Loucy (cell line): ENCODE data around the gene ARL5C.

Experiments
- H2AFZ ChIP-seq: fragments of 200-600 bp; sonication (generic); 2 replicates; pipeline ENCODE4 v1.6.0; 2016; ENCODE audit warnings: antibody characterized with exemption, mild to moderate bottlenecking, low read length, moderate library complexity
- H3F3A ChIP-seq: fragments of 200-600 bp; 2 replicates; pipeline ENCODE4 v1.6.0; 2016; ENCODE audit warnings: antibody characterized with exemption, low read depth, mild to moderate bottlenecking
- H3K27me3 ChIP-seq: fragments of 200-600 bp; sonication (generic); 2 replicates; pipeline ENCODE4 v1.6.1; 2014; ENCODE audit warnings: low read length, mild to moderate bottlenecking; ENCODE audit not compliant: insufficient read depth, poor library complexity, severe bottlenecking
- H3K36me3 ChIP-seq: fragments of 200-600 bp; sonication (generic); 2 replicates; pipeline ENCODE4 v1.6.1; 2016; ENCODE audit warnings: low read length; ENCODE audit not compliant: insufficient read depth
- H3K4me1 ChIP-seq: fragments of 200-600 bp; sonication (generic); 2 replicates; pipeline ENCODE4 v1.5.1; 2014; ENCODE audit warnings: low read length, mild to moderate bottlenecking; ENCODE audit not compliant: insufficient read depth, poor library complexity, severe bottlenecking
- H3K4me2 ChIP-seq: fragments of 200-600 bp; sonication (generic); 2 replicates; pipeline ENCODE4 v1.6.0; 2014; ENCODE audit warnings: antibody characterized with exemption, low read length, low read depth, mild to moderate bottlenecking; ENCODE audit not compliant: poor library complexity, severe bottlenecking
- H3K4me3 ChIP-seq: fragments of 200-600 bp; sonication (generic); 2 replicates; pipeline ENCODE4 v1.5.1; 2014; ENCODE audit warnings: low read length, mild to moderate bottlenecking, mixed read lengths; ENCODE audit not compliant: poor library complexity, severe bottlenecking
- H3K79me2 ChIP-seq: fragments of 200-600 bp; sonication (generic); 2 replicates; pipeline ENCODE4 v1.6.1; 2014; ENCODE audit warnings: low read length; ENCODE audit not compliant: insufficient read depth
- H3K9ac ChIP-seq: fragments of 200-600 bp; sonication (generic); 2 replicates; pipeline ENCODE4 v1.6.0; 2014; ENCODE audit warnings: mild to moderate bottlenecking, low read depth, low read length, moderate library complexity; ENCODE audit not compliant: poor library complexity, severe bottlenecking
- H3K9me2 ChIP-seq: fragments of 200-600 bp; sonication (generic); replicated peaks from 2 replicates; pipeline ENCODE4 v1.6.1; 2016; ENCODE audit warnings: low read depth, low read length, mixed read lengths
- H3K9me3 ChIP-seq: fragments of 200-600 bp; sonication (generic); 2 replicates; pipeline ENCODE4 v1.6.1; 2014; ENCODE audit warnings: mild to moderate bottlenecking, antibody characterized with exemption, low read length, low read depth; ENCODE audit not compliant: insufficient read depth
- H4K20me1 ChIP-seq: fragments of 200-600 bp; sonication (generic); 2 replicates; pipeline ENCODE4 v1.6.0; 2014; ENCODE audit warnings: antibody characterized with exemption, low read length, mild to moderate bottlenecking; ENCODE audit not compliant: insufficient read depth, poor library complexity, severe bottlenecking
- EZH2phosphoT487 ChIP-seq: fragments of 200-600 bp; IDR thresholded peaks from 2 replicates; pipeline ENCODE4 v1.6.1; 2018; ENCODE audit warnings: antibody characterized with exemption, mild to moderate bottlenecking, moderate library complexity, borderline replicate concordance
- TF ChIP-seq, protein P1 (sequence below): fragments of 200-600 bp; sonication (generic); conservative IDR thresholded peaks from 2 replicates; pipeline ENCODE4 v1.5.1; 2014; ENCODE audit warnings: mild to moderate bottlenecking, antibody characterized with exemption, low read length

ARL5C gene

DNA sequence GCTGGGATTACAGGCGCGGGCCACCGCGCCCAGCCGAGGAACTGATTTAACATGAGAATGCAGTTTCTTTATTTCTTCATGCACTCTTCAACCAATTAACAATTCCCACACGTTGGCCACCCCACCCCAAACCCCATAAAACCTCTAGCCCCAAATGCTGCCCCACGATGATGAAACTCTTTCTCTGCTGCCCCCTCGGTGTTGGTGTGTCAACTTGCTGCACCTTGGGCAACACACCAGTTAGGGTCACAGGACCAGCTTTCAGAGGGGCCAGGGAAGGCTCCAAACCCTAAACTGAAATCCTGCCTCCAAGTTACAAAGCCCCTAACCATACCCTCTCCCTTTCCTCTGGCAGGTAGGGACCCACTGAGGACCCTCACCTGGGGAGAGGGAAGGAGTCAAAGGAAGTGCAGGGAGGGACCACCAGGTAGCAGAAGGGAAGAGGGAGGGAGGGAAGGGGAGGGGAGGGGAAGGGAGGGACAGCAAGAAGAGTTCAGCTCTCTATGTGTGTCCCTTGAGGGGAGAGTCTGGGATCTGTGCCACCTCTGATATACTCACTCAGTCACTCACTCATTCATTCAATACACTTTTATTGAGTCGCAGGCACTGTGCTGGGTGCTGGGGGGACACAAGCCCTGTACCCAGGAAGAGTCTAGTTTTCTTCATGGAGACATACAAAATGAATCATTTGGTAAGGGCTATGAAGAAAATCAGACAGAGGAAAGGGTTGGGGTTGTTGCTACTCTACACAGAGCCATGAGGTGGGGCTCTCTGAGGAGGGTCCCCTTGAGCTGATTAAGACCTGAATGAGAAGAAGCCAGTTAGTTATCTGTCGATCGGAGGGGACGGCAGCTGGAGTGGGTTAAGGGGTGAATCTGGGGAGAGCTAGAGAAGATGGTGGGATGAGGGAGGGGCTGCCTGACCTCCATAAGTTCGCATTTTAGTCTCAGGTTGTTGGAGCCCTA lies 18.5 kb downstream of the ARL5C start:
- H3K9me3 ChIP-seq: no peaks in the 10 kb centered on the region
- H3K27me3 ChIP-seq: no peaks in the 10 kb centered on the region
- peaks cover 9% of the 10 kb centered on the region for H3K4me1 ChIP-seq
- no peak overlapping the region for H3K9ac ChIP-seq
- H3K79me2 ChIP-seq: no peaks in the 10 kb centered on the region
- no peak overlapping the region for H3K4me3 ChIP-seq
- TF ChIP-seq EZH2phosphoT487: no peak
- TF ChIP-seq, protein P1, sequence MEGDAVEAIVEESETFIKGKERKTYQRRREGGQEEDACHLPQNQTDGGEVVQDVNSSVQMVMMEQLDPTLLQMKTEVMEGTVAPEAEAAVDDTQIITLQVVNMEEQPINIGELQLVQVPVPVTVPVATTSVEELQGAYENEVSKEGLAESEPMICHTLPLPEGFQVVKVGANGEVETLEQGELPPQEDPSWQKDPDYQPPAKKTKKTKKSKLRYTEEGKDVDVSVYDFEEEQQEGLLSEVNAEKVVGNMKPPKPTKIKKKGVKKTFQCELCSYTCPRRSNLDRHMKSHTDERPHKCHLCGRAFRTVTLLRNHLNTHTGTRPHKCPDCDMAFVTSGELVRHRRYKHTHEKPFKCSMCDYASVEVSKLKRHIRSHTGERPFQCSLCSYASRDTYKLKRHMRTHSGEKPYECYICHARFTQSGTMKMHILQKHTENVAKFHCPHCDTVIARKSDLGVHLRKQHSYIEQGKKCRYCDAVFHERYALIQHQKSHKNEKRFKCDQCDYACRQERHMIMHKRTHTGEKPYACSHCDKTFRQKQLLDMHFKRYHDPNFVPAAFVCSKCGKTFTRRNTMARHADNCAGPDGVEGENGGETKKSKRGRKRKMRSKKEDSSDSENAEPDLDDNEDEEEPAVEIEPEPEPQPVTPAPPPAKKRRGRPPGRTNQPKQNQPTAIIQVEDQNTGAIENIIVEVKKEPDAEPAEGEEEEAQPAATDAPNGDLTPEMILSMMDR: no peak
- no peaks in the 10 kb centered on the region for H3F3A ChIP-seq
- H3K4me2 ChIP-seq: no peak overlapping the region
- no peaks in the 10 kb centered on the region for H3K9me2 ChIP-seq
- H4K20me1 ChIP-seq: no peaks in the 10 kb centered on the region
- no peaks in the 10 kb centered on the region for H3K36me3 ChIP-seq
- H2AFZ ChIP-seq: no peak overlapping the region

DNA sequence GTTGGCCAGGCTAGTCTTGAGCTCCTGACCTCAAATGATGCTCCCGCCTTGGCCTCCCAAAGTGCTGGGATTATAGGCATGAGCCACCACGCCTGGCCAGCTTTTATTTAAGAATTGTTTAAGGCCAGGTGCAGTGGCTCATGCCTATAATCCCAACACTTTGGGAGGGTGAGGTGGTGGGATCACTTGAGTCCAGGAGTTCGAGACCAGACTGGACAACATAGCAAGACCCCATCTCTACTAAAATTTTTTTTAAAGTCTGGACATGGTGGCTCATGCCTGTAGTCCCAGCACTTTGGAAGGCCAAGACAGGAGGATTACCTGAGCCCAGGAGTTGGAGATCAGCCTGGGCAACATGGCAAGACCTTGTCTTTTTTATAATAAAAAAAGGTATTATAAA lies 19.7 kb downstream of the ARL5C start:
- Histone ChIP-seq H3F3A (no peaks in the 10 kb centered on the region), H3K36me3 (no peaks in the 10 kb centered on the region), H3K79me2 (no peaks in the 10 kb centered on the region), H4K20me1 (no peaks in the 10 kb centered on the region), H3K9me2 (no peaks in the 10 kb centered on the region), H3K4me3 (no peak overlapping the region), H3K9ac (no peak overlapping the region), H3K27me3 (no peaks in the 10 kb centered on the region), H3K4me1 (no peaks in the 10 kb centered on the region), H3K9me3 (no peaks in the 10 kb centered on the region), H2AFZ (no peak overlapping the region), H3K4me2 (no peak overlapping the region)
- TF ChIP-seq EZH2phosphoT487: no peak
- TF ChIP-seq, protein P1: no peak

DNA sequence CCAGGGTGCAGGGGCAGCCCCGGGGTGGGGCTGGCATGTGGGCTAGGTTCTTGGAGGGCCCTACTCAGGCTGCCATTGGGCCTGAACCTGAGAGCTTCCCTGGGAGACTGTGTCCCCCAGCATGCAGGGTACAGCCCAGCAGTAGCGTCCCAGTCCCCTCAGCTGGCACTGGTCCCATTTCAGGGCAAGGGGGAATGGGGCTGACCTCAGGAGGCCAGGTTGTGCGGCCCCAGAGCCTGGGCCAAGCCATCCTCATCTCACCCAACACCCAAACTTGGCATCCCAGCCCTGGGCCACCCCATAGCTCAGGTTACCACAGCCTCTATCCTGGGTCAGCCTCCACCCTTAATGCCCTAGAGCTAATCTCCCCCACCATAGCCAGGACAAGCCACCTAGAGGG lies 20.8 kb downstream of the ARL5C start:
- H3K36me3 ChIP-seq: no peaks in the 10 kb centered on the region
- H3K4me3 ChIP-seq: no peak overlapping the region
- H3F3A ChIP-seq: no peaks in the 10 kb centered on the region
- H3K27me3 ChIP-seq: no peaks in the 10 kb centered on the region
- no peak overlapping the region for H3K4me2 ChIP-seq
- H3K9me3 ChIP-seq: no peaks in the 10 kb centered on the region
- no peaks in the 10 kb centered on the region for H3K9me2 ChIP-seq
- no peak overlapping the region for H3K9ac ChIP-seq
- no peaks in the 10 kb centered on the region for H4K20me1 ChIP-seq
- H3K79me2 ChIP-seq: no peaks in the 10 kb centered on the region
- H2AFZ ChIP-seq: no peak overlapping the region
- H3K4me1 ChIP-seq: no peaks in the 10 kb centered on the region
- TF ChIP-seq EZH2phosphoT487: no peak
- TF ChIP-seq, protein P1: no peak
